Suprapubic skin (tissue), 4 donors: ENCODE results near the gene NR1H2.

Source experiments
- CTCF ChIP-seq, 2 donors: fragments of 200-600 bp in 1 of 2; fragments of 450-650 bp in 1 of 2; sonication (generic) in 1 of 2; IDR thresholded peaks; one replicate each; pipeline ENCODE4 v1.5.1; 2016 to 2019; ENCODE audit warnings: antibody characterized with exemption in 2 of 2, mild to moderate bottlenecking in 1 of 2, moderate library complexity in 1 of 2
- EP300 ChIP-seq: sonication (generic); formaldehyde crosslinking; IDR thresholded peaks from one replicate; pipeline ENCODE4 v1.6.1; 2017; ENCODE audit warnings: antibody characterized with exemption
- POLR2A ChIP-seq, 2 donors: fragments of 450-650 bp; IDR thresholded peaks; one replicate each; pipeline ENCODE4 v1.6.1; 2017; ENCODE audit warnings: antibody characterized with exemption in 2 of 2, mild to moderate bottlenecking in 2 of 2, moderate library complexity in 2 of 2
- POLR2AphosphoS5 ChIP-seq, 3 donors: sonication (generic); formaldehyde crosslinking; IDR thresholded peaks; one replicate each; pipeline ENCODE4 v1.6.1; 2017; ENCODE audit warnings: antibody characterized with exemption in 3 of 3

GRCh38 chr19:50383001-50383851, 7.0 kb downstream of the NR1H2 start:
- TF ChIP-seq EP300, result no peak
- TF ChIP-seq CTCF (IDR thresholded peaks at IDR 0.05), result no peak
- no peak for TF ChIP-seq POLR2A (IDR thresholded peaks at IDR 0.05)
- TF ChIP-seq POLR2AphosphoS5 (IDR thresholded peaks at IDR 0.05), result no peak
